Prostate gland (tissue), 2 donors: Measurements from ENCODE around the gene DUSP8. TPM values are rescaled to one million over a fixed set of nuclear protein-coding genes. Genes with fewer than 3 reads are reported as not detected.

Source experiments
- DNase-seq: peaks from one replicate; pipeline ENCODE4 v3.0.0-alpha.2; 2019; ENCODE audit warnings: low spot score
- H3K27ac ChIP-seq, 2 donors: fragments of 200-600 bp; sonication (generic); 2 replicates each; pipeline ENCODE4 v1.5.1; 2017 to 2019
- H3K27me3 ChIP-seq: fragments of 200-600 bp; sonication (generic); replicated peaks from 2 replicates; pipeline ENCODE4 v1.5.1; 2019; ENCODE audit not compliant: insufficient read depth
- H3K36me3 ChIP-seq, 2 donors: fragments of 200-600 bp; sonication (generic); 1 replicate in 1 of 2; 2 replicates in 1 of 2; pipeline versions ENCODE4 v1.5.1 to v1.8.1; 2017 to 2019
- H3K4me1 ChIP-seq: fragments of 200-600 bp; sonication (generic); replicated peaks from 2 replicates; pipeline ENCODE4 v1.5.1; 2019
- H3K4me3 ChIP-seq, 2 donors: fragments of 200-600 bp; sonication (generic); 2 replicates each; pipeline ENCODE4 v1.5.1; 2017 to 2019
- H3K9me3 ChIP-seq: fragments of 200-600 bp; sonication (generic); 2 replicates; pipeline ENCODE4 v1.5.1; 2017
- CTCF ChIP-seq, 4 experiments: fragments of 200-600 bp in 2 of 4; fragments of 450-650 bp in 2 of 4; sonication (generic) in 2 of 4; IDR thresholded peaks; 1 replicate in 3 of 4; 2 replicates in 1 of 4; pipeline ENCODE4 v1.5.1; 2016 to 2019; ENCODE audit warnings: antibody characterized with exemption in 4 of 4, mild to moderate bottlenecking in 2 of 4, moderate library complexity in 2 of 4
- POLR2A ChIP-seq: fragments of 450-650 bp; IDR thresholded peaks from one replicate; pipeline ENCODE4 v1.6.1; 2016; ENCODE audit warnings: antibody characterized with exemption, mild to moderate bottlenecking
- POLR2AphosphoS5 ChIP-seq: sonication (generic); formaldehyde crosslinking; IDR thresholded peaks from one replicate; pipeline ENCODE4 v1.6.1; 2017; ENCODE audit warnings: antibody characterized with exemption
- WGBS: methylation state at CpG from one replicate; pipeline ENCODE4 v1.1.5; 2018; 5-methylcytosine and 5-hydroxymethylcytosine counted together
- intact Hi-C: fragments of 100-400 bp; cut with DNase I; formaldehyde crosslinking; loops from one replicate; pipeline ENCODE4 v1.14.2; 2022
- total RNA-seq, 2 donors: library from RNA; depleted of rRNA; stranded (reverse); fragments of >200 nt; gene quantifications; one replicate each; pipeline ENCODE4 v1.1.0, GENCODE V29; 2016

Gene DUSP8
- total RNA-seq, 2 donors from 2014 or later: 8.8 to 17.2 TPM

DNA sequence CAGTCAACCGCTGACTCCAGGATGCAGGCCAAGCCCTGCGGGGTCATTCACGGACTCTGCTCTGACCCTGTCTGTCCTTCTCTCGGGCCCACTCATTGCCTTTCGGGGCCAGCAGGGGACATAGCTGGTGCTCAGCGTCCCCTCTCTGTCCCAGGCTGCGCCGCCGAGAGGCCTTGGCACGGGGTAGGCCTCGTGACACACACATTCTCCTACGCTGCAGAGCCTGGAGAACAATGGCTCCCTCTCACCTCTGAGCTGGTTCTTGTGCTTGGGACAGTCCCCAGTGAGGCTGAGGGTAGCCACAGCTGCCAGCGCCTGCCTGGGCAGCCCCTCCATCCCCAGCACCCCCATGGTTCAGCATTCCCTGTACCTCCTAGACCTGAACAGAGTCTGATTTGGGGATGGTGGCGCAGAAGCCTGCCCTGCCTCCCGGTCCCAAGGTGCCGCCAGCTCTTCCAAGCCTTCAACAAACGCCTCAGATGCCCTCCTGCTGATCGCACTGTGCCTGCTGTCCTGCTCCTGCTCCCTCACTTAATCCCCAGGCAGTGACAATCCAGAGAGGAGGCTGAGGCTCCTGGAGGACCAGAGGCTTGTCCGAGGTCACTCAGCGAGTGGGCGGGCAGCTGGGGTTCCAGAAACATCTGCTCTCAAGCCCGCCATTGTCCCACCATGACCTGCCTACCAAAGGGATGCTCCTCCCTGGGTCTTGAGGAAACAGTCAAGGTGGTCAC lies 30.4 kb downstream of the DUSP8 start:
- Histone ChIP-seq H3K9me3 (no peaks in the 10 kb centered on the region), H3K27ac (no peak overlapping the region), H3K4me1 (peaks cover under 1% of the 10 kb centered on the region), H3K36me3 (no peaks in the 10 kb centered on the region), H3K4me3 (no peak overlapping the region), H3K27me3 (peaks cover 9% of the 10 kb centered on the region)
- intact Hi-C loops: no loop called here
- WGBS: 85% methylated on average over 11 of the region's 22 CpGs
- no peak for TF ChIP-seq POLR2AphosphoS5
- no peak for TF ChIP-seq POLR2A
- no peak for TF ChIP-seq CTCF (IDR thresholded peaks at IDR 0.05)
- DNase-seq: no peak

DNA sequence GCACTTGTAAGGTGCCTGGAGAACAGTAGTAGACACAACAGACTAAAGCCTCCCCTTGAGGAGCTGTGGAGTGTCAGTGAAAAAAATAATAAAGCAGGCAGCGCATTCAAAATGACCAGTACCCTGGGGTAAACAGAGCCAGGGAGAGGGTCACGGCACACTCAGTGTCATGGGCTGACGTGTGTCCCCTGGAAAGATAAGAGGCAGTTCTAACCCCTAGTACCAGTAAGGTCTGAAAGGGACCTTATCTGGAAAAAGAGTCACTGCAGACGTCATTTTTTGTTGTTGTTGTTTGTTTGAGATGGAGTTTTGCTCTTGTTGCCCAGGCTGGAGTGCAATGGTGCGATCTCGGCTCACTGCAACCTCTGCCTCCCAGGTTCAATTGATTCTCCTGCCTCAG lies 32.0 kb downstream of the DUSP8 start:
- H3K4me1 ChIP-seq: no peaks in the 10 kb centered on the region
- H3K36me3 ChIP-seq: no peaks in the 10 kb centered on the region
- no peak overlapping the region for H3K4me3 ChIP-seq
- H3K9me3 ChIP-seq: no peaks in the 10 kb centered on the region
- 84% methylated on average over 6 of the region's 6 CpGs for WGBS
- no peak for DNase-seq
- H3K27me3 ChIP-seq: peaks cover 4% of the 10 kb centered on the region
- intact Hi-C loops: no loop called here
- no peak overlapping the region for H3K27ac ChIP-seq
- TF ChIP-seq POLR2A (no peak), CTCF (IDR thresholded peaks at IDR 0.05) (no peak), POLR2AphosphoS5 (no peak)

DNA sequence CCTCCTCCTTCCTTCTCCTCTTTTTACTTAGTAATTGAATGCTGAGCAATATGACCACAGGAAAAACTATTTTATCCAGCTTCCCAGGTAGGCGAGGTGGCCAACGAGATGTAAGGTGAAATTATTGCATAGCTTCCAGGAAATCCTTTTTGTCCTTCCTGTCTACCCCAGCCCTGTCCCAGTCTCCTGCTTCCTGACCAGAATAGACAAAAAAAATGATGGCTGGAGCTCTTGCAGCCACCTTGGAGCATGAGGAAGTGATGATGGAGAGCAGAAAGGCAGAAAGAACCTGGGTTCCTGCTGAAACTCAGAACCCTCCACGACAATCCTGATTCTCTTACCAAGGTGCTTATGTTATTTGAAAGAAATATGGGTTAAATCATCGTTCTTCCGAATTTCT lies 33.9 kb downstream of the DUSP8 start:
- H3K4me1 ChIP-seq: peaks cover 4% of the 10 kb centered on the region
- H3K27me3 ChIP-seq: no peaks in the 10 kb centered on the region
- H3K9me3 ChIP-seq: no peaks in the 10 kb centered on the region
- DNase-seq: no peak
- H3K36me3 ChIP-seq: no peaks in the 10 kb centered on the region
- TF ChIP-seq POLR2AphosphoS5 (no peak), POLR2A (no peak), CTCF (IDR thresholded peaks at IDR 0.05) (no peak)
- WGBS: 89% methylated on average over 5 of the region's 5 CpGs
- no peak overlapping the region for H3K27ac ChIP-seq
- no peak overlapping the region for H3K4me3 ChIP-seq
- intact Hi-C loops: no loop called here

DNA sequence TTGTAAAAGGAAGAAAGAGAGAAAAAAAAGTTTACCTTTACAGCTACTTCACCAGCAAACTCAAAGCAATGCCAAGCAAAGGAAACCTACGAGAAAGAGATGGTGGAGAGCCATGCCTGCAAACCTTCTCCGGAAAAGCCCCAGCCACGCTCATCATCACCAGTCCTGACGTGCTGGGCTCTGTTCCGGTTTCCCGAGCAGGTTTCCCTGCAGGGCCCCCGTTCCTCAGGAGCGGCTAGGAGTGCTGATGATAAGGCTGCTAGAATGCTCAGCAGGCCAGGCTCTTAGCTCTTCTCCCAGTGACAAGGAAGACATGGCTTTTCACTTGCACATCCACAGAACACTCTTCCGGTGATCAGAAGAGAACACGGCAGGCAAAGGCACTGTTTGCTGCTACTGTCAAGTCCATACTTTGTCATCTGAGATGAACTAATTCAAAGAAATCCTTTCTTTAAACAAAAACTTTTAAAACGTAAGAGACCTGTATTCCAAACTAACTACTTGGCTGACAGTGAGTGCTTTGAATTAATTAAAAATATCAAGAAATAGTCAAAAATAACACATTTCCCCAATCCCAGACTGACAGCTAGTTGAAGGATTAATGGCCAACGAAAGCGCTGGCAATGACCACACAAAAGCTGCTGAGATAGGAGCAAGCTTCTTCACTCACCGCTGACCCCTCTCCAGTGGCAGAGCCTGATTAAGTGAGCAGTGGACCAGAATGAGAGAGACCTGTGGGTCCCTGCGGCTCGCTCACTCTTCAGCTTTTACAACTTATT lies 35.8 kb downstream of the DUSP8 start:
- H3K27ac ChIP-seq: no peak overlapping the region
- 77% methylated on average over 16 of the region's 16 CpGs for WGBS
- intact Hi-C loops: no loop called here
- H3K4me3 ChIP-seq: no peak overlapping the region
- no peaks in the 10 kb centered on the region for H3K36me3 ChIP-seq
- DNase-seq: no peak
- no peaks in the 10 kb centered on the region for H3K9me3 ChIP-seq
- no peaks in the 10 kb centered on the region for H3K27me3 ChIP-seq
- TF ChIP-seq CTCF (IDR thresholded peaks at IDR 0.05) (no peak), POLR2A (no peak), POLR2AphosphoS5 (no peak)
- H3K4me1 ChIP-seq: peaks cover 19% of the 10 kb centered on the region
